Activated CD4-positive, CD25-positive, alpha-beta regulatory T cell treated with anti-CD3 and anti-CD28 coated beads, Interleukin-2, amount 50 U/mL, for 16 hours (primary cell): ENCODE results near the gene UBC.

Experiments used
- DNase-seq: peaks from one replicate; pipeline ENCODE4 v3.0.0-alpha.2; 2020; ENCODE audit warnings: low read depth, low spot score

UBC gene

DNA sequence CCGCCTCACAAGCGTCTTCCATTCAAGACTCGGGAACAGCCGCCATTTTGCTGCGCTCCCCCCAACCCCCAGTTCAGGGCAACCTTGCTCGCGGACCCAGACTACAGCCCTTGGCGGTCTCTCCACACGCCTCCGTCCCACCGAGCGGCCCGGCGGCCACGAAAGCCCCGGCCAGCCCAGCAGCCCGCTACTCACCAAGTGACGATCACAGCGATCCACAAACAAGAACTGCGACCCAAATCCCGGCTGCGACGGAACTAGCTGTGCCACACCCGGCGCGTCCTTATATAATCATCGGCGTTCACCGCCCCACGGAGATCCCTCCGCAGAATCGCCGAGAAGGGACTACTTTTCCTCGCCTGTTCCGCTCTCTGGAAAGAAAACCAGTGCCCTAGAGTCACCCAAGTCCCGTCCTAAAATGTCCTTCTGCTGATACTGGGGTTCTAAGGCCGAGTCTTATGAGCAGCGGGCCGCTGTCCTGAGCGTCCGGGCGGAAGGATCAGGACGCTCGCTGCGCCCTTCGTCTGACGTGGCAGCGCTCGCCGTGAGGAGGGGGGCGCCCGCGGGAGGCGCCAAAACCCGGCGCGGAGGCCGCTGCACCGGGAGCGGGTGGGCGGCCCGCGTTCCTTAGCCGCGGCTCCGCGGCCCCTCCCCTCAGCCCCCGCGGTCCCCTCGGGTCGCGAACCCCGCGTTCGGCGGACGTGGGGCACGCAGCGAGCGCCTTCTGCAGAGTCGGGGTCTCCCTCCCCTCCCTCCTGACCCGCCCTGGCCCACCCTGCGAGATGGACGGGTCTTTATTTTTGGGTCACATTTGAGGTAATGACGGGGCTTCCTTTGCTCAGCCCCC, at the start of gene UBC:
Gene UBC, minus strand, starts transcription at position 259 of the 847 bp plus-strand sequence. CDS start 879 bp downstream, outside the sequence.
- peak; percentile 83 for DNase-seq

DNA sequence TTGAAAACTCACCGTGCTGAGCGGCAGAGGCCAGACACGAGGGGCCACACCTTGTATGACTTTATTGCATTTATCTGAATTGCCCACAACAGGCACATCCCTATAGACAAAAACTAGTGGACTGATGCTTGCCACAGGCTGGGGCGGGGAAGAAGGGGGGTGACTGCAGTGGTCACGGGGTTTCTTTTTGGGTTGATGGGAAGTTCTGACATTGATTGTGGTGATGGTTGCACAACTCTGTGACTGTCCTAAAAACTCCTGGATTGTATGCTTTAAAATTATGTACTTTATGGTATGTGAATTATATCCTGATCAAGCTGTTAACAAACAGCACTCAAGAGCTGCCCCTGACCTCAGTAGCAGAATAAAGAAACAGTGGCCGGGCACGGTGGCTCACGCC, 48.8 kb upstream of the UBC start:
- DNase-seq = no peak

DNA sequence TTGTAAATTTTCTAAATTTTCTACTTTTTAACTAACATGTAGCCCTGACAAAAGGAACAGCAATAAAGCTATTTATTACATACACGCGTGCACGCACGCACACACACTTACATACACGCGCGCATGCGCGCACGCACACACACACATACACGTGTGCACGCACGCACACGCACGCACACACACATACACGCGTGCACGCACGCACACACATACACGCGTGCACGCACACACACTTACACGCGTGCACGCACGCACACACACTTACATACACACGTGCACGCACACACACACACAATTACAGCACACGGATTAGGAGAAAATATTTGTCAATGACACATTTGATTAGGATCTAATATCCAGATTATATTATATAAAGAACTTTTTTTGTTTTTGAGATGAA, 46.6 kb upstream of the UBC start:
- DNase-seq = no peak

GRCh38 chr12:124956571-124956970, 42.1 kb upstream of the UBC start:
- DNase-seq = no peak

GRCh38 chr12:124954771-124955170, 40.3 kb upstream of the UBC start:
- DNase-seq = no peak

DNA sequence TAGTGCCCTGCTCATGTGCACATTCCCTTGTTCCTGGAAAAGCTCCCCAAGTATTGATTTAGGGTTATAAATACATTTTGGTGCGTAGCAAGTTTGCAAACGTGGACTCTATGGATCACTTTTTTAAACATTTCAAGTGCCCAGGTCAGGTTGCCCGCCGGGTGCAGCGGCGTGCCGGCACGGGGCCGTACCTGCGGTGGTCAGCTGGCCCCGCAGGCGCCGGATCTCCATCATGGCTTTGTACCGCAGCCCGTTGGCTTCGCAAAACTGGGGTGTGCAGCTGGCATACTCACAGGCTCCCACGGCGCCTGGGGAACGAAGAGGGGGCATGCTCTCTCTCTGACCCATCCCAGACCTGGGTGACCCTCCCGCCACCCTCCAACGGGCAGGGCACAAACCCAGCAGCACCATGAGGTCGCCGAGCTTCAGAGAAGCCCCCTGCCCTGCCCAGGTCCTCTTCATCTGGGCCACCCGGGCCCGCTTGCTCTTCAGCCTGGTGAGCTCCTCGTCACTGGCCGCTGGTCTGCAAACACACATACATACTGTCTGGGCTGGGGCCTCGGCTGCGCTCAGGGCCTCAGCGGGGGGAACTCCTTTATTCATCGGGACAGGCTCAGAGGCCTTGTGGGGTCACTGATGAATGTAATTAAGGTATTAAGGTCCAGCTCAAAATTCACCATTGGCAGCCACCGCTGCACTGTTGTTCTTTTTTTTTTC, 39.4 kb upstream of the UBC start:
- DNase-seq = no peak

GRCh38 chr12:124952801-124953200, 38.4 kb upstream of the UBC start:
- DNase-seq = no peak

DNA sequence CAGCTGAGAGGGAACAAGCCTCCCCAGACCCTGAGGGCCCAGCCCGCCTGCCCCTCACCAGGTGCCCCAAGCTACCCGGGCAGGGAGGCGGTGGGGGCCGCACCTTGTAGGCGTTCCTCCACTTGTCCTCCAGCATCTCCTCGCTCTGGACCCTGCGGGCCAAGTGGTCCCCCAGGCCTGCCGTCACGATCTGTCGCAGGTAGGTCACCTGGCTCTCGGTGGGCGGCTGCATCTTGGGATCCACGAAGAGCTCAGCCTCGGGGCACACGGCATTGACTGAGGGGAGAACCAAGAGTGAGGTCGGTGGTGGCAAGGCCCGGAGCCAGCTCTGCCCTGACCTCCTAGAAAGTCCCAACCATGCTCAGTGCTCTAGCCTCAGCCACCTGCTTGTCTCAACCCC, 37.8 kb upstream of the UBC start:
- no peak for DNase-seq

DNA sequence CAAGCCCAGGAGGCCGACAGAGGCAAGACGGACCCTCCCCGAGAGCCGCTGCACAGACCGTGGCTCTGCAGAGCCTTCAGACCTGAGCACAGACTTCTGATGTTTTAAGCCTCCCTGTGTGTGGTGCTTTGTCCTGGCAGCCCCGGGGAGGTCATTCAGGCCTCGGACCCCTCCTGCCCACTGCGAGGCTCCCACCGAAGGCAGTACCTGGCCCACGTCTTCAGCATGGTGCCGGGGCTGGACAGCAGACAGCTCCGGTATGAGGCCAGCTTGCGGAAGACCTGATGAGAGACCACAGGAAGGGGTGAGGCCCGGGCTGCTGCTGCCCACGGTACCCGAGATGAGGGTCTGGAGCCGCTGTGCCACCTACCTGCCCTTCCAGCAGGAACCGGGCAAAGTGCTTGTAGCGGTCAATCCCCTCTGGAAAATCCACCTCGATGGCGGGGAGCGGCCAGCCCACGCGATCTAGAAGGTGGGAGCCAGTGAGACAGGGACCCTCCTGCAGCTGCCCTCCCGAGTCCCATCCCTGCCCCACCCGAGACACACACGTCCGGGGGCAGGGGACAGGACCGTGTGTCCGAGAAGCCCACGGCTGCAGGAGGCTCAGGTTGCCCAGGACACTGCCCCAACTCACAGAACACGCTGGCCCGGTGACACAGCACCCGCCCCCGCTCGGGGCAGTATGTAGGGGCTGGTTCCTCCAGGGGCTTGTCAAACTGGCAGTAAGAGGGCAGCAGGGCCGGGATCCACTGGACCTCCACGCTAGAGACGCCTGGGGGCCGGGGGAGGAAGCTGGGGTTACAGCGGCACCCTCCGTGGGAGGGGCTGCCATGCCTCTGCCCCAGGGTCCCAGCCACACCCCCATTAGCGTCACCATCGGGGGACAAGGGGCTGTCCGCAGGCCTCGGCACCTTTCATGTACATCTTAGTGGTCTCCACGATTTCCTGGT, 35.6 kb upstream of the UBC start:
- DNase-seq = no peak

DNA sequence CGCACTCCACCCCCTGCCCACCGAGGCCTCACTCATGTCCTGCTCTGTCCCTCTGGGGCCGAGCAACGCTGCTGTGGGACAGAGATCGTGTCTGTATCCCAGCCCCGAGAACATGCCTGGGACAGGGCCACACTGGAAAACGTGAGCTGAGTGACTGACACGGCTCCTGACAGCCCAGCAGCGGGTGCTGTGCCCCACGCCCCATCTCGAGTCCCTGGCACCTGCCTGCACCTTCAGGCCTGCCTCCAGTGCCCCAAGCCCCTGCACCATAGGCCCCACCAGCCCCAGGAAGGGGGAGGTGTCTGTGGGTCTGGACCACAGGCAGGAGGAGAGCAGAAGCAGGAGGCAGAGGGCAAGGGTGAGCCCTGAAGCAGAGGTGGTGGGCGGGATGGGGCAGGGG, 34.6 kb upstream of the UBC start:
- DNase-seq = no peak

DNA sequence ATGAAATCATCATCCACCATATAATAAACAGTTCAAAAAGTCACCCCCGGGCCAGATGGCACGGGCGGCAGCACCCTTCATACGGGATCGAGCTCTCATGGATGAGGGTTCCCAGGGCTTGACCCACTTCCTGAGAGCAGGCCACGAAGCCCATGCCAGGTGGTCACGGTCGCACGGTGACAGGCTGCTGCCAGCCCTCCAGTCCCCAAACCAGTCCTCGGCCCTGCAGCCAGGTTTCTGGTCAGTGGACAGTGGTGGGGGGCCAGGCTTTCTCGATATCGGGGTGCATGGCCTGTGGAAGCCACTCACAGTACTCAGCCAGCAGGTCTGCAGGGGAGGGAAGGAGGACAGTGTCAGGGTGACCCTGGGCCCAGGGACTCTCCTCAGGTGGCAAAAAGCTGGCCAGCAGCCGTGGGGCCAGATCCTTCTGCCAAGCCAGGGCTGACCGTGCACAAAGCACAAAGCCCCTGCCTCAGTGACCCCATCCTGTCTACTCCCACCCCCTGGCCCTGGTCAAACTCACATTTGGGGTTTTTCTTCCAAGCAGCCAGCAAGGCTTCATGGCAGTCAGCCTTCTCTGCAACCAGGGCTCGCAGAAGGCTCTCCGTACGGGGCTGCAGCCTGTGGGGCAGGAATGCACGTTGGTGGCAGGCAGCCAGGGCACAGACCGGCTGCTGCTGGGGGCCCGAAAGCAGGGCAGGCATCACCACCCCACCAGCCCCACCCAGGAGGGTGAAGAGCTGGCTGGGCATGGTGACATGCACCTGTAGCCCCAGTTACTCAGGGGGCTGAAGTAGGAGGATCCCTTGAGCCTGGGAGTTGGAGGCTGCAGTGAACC, 33.3 kb upstream of the UBC start:
- DNase-seq = no peak

- no peak for DNase-seq
Observed at GRCh38 chr12:124947013-124947412, 32.6 kb upstream of the UBC start.

- DNase-seq = no peak
Observed at GRCh38 chr12:124946447-124946793, 32.0 kb upstream of the UBC start.

GRCh38 chr12:124941170-124941527, 26.7 kb upstream of the UBC start:
- no peak for DNase-seq

DNA sequence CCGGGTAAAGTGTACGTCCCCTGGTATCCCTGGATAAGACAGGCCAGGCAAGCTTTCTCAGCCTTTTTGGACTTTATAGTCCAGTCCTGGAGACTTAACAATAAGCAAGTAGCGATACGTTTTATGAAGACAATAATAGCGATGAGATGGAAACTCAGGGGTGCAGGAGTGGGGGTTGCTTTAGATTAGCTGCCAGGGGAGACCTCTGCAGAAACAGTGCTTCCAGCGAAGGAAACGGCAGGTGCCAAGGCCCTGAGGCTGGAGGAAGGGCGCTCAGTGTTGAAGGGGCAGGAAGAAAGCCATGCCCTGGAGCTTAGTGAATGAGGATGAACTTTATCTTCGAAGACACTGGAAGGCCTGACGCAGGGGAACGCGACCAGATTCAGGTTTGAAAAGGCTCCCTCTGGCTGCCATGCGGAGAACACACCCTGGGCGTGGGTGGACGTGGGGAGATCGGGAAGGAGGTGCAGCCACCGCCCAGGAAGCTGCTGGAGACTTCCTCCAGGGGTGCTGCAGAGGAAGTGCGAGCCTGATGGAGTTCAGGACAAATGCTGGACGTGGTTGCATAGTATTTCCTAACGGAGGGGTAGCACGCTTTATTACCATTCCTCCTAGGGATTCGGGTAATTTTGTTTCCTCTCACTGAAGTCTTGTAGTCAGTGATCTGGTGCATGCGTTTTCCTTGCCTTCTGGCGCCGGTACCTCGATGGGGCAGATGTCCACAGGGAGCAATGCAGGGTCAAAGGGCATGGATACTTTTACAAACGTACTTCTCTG, 26.1 kb upstream of the UBC start:
- DNase-seq = peak; percentile 72

GRCh38 chr12:124940143-124940392, 25.6 kb upstream of the UBC start:
- DNase-seq = no peak

GRCh38 chr12:124939421-124940142, 25.1 kb upstream of the UBC start:
- peak; percentile 79 for DNase-seq

DNA sequence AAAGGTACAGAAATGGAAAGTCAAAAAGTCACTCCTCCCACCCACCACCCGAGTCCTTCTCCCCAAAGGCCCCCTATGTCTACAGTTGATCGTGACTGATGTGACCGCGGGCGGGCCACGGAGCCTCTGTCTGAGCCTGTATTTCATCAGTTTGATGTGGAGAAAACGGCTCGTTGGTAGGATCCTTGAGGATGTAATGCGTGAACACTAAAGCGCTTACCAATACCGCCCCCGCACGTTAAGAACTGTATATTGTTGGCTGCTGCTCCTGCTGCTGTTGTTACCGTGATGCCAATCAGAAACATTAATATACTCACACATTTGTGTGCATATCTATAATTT, 24.6 kb upstream of the UBC start:
- no peak for DNase-seq

DNA sequence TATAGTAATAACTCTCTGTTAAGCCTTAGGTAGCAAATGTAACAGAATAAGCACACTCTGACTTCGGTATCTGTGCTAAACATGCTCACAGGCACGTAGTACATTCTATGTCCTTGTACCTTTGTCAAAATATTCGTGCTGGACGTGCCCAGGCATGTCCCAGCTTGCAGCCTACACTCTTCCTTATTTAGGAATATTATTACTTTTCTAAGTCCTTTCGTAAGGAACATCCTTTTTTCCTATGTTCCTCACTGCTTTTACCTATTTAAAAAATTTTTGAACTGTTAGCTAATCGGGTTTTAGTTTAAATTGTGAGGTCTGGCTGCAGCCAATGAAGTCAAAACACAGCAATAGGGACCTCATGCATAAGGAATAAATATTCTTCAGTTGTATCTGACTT, 24.1 kb upstream of the UBC start:
- no peak for DNase-seq

DNA sequence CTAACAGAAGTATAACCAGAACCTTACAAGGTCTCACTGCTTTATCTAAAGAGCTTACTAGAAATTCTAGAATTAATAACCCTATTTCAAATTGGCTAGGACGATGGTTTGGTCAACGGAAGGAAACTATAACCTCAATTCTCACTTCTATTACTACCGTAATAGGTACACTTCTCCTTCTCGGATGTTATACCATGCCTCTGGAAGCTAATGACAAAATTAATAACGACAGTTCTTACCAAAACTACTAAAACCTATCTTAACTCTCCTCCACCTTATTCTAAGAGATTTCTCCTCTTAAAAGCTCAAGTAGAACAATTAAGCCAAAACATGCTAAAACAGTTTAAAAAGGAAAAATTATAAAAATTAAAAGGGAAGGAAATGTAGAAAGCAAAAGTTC, 23.7 kb upstream of the UBC start:
- DNase-seq = no peak
